ENCODE results near the gene AKAP13.
"Not testable (repeated sequence)": the region's sequence is repeated elsewhere in the genome, so short reads cannot be mapped to it uniquely, and the experiment has no call there.

Gene AKAP13

GRCh38 chr15:85412956-85413854, 32.8 kb downstream of the AKAP13 start:
- DNase-seq, result no peak

- DNase-seq, result no peak
Observed at GRCh38 chr15:85414037-85414436, 33.6 kb downstream of the AKAP13 start.

- DNase-seq, result no peak
Observed at GRCh38 chr15:85414495-85414894, 34.1 kb downstream of the AKAP13 start.

GRCh38 chr15:85414991-85415390, 34.6 kb downstream of the AKAP13 start:
- DNase-seq, result no peak

GRCh38 chr15:85415783-85416182, 35.4 kb downstream of the AKAP13 start:
- no peak for DNase-seq

- DNase-seq, result no peak
Observed at GRCh38 chr15:85417276-85417675, 36.9 kb downstream of the AKAP13 start.

- DNase-seq, result no peak
Observed at GRCh38 chr15:85419161-85419560, 38.8 kb downstream of the AKAP13 start.

- no peak for DNase-seq
Observed at GRCh38 chr15:85421116-85421925, 40.9 kb downstream of the AKAP13 start.

GRCh38 chr15:85422607-85423006, 42.2 kb downstream of the AKAP13 start:
- no peak for DNase-seq

- no peak for DNase-seq
Observed at GRCh38 chr15:85423256-85423655, 42.9 kb downstream of the AKAP13 start.

GRCh38 chr15:85424154-85424553, 43.8 kb downstream of the AKAP13 start:
- no peak for DNase-seq

GRCh38 chr15:85426481-85426880, 46.1 kb downstream of the AKAP13 start:
- no peak for DNase-seq

- no peak for DNase-seq
Observed at GRCh38 chr15:85427286-85428028, 47.1 kb downstream of the AKAP13 start.

- no peak for DNase-seq
Observed at GRCh38 chr15:85429522-85429921, 49.1 kb downstream of the AKAP13 start.

- no peak for DNase-seq
Observed at GRCh38 chr15:85430406-85431204, 50.2 kb downstream of the AKAP13 start.

GRCh38 chr15:85439996-85440395, 59.6 kb downstream of the AKAP13 start:
- no peak for DNase-seq

- DNase-seq, result no peak
Observed at GRCh38 chr15:85440451-85440850, 60.0 kb downstream of the AKAP13 start.

- not testable (repeated sequence) for DNase-seq
Observed at GRCh38 chr15:85441854-85442253, 61.5 kb downstream of the AKAP13 start.

GRCh38 chr15:85443046-85443445, 62.6 kb downstream of the AKAP13 start:
- DNase-seq, result no peak

GRCh38 chr15:85443593-85444087, 63.2 kb downstream of the AKAP13 start:
- DNase-seq, result peak; percentile 76

- DNase-seq, result no peak
Observed at GRCh38 chr15:85444122-85444745, 63.8 kb downstream of the AKAP13 start.

- no peak for DNase-seq
Observed at GRCh38 chr15:85445361-85445760, 65.0 kb downstream of the AKAP13 start.

Measured in NCI-H1105 treated with DMSO at 0.1 percent for 48 hours (cell line).